NCI-H2196 treated with DMSO at 0.1 percent for 48 hours (cell line): ENCODE measurements around the gene KRTAP10-8.
"Not testable (repeated sequence)": the region's sequence is repeated elsewhere in the genome, so short reads cannot be mapped to it uniquely, and the experiment has no call there.

Source experiments
- DNase-seq: peaks from one replicate; lab custom pipeline; 2025; ENCODE audit not compliant: unreplicated experiment; lab: John Stamatoyannopoulos, UW

The KRTAP10-8 gene

GRCh38 chr21:44616591-44616926 lies 4.7 kb downstream of the KRTAP10-8 start:
- DNase-seq: no peak

GRCh38 chr21:44617071-44617501 lies 5.2 kb downstream of the KRTAP10-8 start:
- DNase-seq: no peak

GRCh38 chr21:44618504-44618903 lies 6.6 kb downstream of the KRTAP10-8 start:
- DNase-seq: no peak

GRCh38 chr21:44618909-44619308 lies 7.0 kb downstream of the KRTAP10-8 start:
- no peak for DNase-seq

GRCh38 chr21:44619886-44620285 lies 8.0 kb downstream of the KRTAP10-8 start:
- DNase-seq: no peak

- no peak for DNase-seq
Observed at GRCh38 chr21:44623575-44623974, 11.7 kb downstream of the KRTAP10-8 start.

- no peak for DNase-seq
Observed at GRCh38 chr21:44625756-44626155, 13.9 kb downstream of the KRTAP10-8 start.

- DNase-seq: no peak
Observed at GRCh38 chr21:44626262-44626661, 14.4 kb downstream of the KRTAP10-8 start.

- no peak for DNase-seq
Observed at GRCh38 chr21:44626673-44627143, 14.8 kb downstream of the KRTAP10-8 start, which contains the start of gene KRTAP10-9. Gene KRTAP10-9 (plus strand): TSS chr21:44627093. CDS start chr21:44627172, 79 bp downstream.

- not testable (repeated sequence) for DNase-seq
Observed at GRCh38 chr21:44627181-44627822, 15.4 kb downstream of the KRTAP10-8 start.

- not testable (repeated sequence) for DNase-seq
Observed at GRCh38 chr21:44627831-44628233, 16.0 kb downstream of the KRTAP10-8 start.

- DNase-seq: no peak
Observed at GRCh38 chr21:44628707-44629391, 17.0 kb downstream of the KRTAP10-8 start.

- no peak for DNase-seq
Observed at GRCh38 chr21:44630440-44630839, 18.6 kb downstream of the KRTAP10-8 start.

GRCh38 chr21:44632067-44632466 lies 20.2 kb downstream of the KRTAP10-8 start:
- no peak for DNase-seq

GRCh38 chr21:44636209-44637017 lies 24.5 kb downstream of the KRTAP10-8 start:
- no peak for DNase-seq

- DNase-seq: no peak
Observed at GRCh38 chr21:44637018-44637850, 25.4 kb downstream of the KRTAP10-8 start, which contains the start of gene KRTAP10-10. Gene KRTAP10-10 (plus strand): TSS chr21:44637356. CDS start chr21:44637418, 62 bp downstream.

GRCh38 chr21:44637851-44638348 lies 26.0 kb downstream of the KRTAP10-8 start:
- not testable (repeated sequence) for DNase-seq

- DNase-seq: not testable (repeated sequence)
Observed at GRCh38 chr21:44638506-44639330, 26.8 kb downstream of the KRTAP10-8 start.

- DNase-seq: no peak
Observed at GRCh38 chr21:44639331-44639655, 27.4 kb downstream of the KRTAP10-8 start.

GRCh38 chr21:44640761-44641160 lies 28.9 kb downstream of the KRTAP10-8 start:
- DNase-seq: no peak
